Activated CD4-positive, alpha-beta T cell treated with anti-CD3 and anti-CD28 coated beads for 36 hours (primary cell): ENCODE results near the gene PUM1. TPM values are rescaled to one million over a fixed set of nuclear protein-coding genes. Genes with fewer than 3 reads are reported as not detected.

ENCODE experiments used
- ATAC-seq: fragments of 200-7000 bp; cut with Tn5 transposase; one replicate; pipeline ENCODE4 v1.10.0; 2021; ENCODE audit warnings: mild to moderate bottlenecking, moderate library complexity
- CTCF ChIA-PET: fragments of 350-600 bp; sonication (Branson Sonifier 250); formaldehyde crosslinking; loops from one replicate; lab custom pipeline; 2021; ENCODE audit warnings: antibody characterized with exemption; lab: Charles Lee
- POLR2A ChIA-PET: fragments of 350-600 bp; sonication (Branson Sonifier 250); formaldehyde crosslinking; loops from one replicate; lab custom pipeline; 2021; ENCODE audit warnings: antibody characterized with exemption, inconsistent platforms; lab: Charles Lee
- DNase-seq: peaks from one replicate; pipeline ENCODE4 v3.0.0-alpha.2; 2020
- H3K27ac Mint-ChIP-seq: one replicate; pipeline ENCODE4 v1.8.0; 2021; ENCODE audit warnings: mixed read lengths
- H3K27me3 Mint-ChIP-seq: one replicate; pipeline ENCODE4 v1.8.0; 2021; ENCODE audit warnings: mixed read lengths
- H3K36me3 Mint-ChIP-seq: one replicate; pipeline ENCODE4 v1.8.0; 2021; ENCODE audit warnings: low read depth, mixed read lengths
- H3K4me1 Mint-ChIP-seq: one replicate; pipeline ENCODE4 v1.8.0; 2021; ENCODE audit warnings: mixed read lengths
- H3K4me3 Mint-ChIP-seq: one replicate; pipeline ENCODE4 v1.8.0; 2021; ENCODE audit warnings: mild to moderate bottlenecking, moderate library complexity, mixed read lengths
- H3K9me3 Mint-ChIP-seq: one replicate; pipeline ENCODE4 v1.8.0; 2021; ENCODE audit warnings: low read depth, mixed read lengths
- intact Hi-C, 2 experiments: fragments of 100-400 bp; cut with DNase I in 1 of 2; cut with micrococcal nuclease in 1 of 2; formaldehyde crosslinking; loops; one replicate each; pipeline versions ENCODE4 v1.14.2 to v1.15.1; 2022 to 2024; cut with DNase I, micrococcal nuclease
- total RNA-seq, 2 experiments: library from RNA; stranded (reverse); gene quantifications; one replicate each; pipeline ENCODE4 v1.2.3, GENCODE V29; 2021

The PUM1 gene
- 10 to 100 TPM; 87.1 to 91.4 TPM for total RNA-seq

- Mint-ChIP-seq H3K9me3 (no peaks in the 10 kb centered on the region), H3K36me3 (peaks cover 24% of the 10 kb centered on the region), H3K27me3 (no peaks in the 10 kb centered on the region), H3K4me3 (peak within 1 kb of the TSS; percentile 92), H3K27ac (peak within 1 kb of the TSS; percentile 99), H3K4me1 (peaks cover 22% of the 10 kb centered on the region)
- DNase-seq (peak; percentile 99), ATAC-seq (peak; percentile 97)
- CTCF ChIA-PET: interaction anchor here (0.6 to 0.7 kb wide), 3 partner anchors 58 to 1227 kb away, joined by 3 read pairs; no protein-coding TSS in a partner anchor
- intact Hi-C loops: loop anchor here (1.0 to 10.0 kb wide), 15 partner anchors 11 to 1885 kb away; partner anchors contain the start of genes SNRNP40 (in 2 of the 2), ADGRB2 (in 1 of the 2), LAPTM5 (in 1 of the 2) and MECR (in 1 of the 2)
- POLR2A ChIA-PET: interaction anchor here (0.5 to 3.4 kb wide), 4 partner anchors 9 to 958 kb away, joined by 3 to 19 read pairs (median 4); partner anchors contain the start of genes SNRNP40 and ZCCHC17
Measured at GRCh38 chr1:31065310-31066217, at the start of gene PUM1. TSS of gene PUM1 (minus strand) at chr1:31065717. CDS start at chr1:31059566, 6,151 bp downstream.

- intact Hi-C loops: no loop called here
- Mint-ChIP-seq H3K27me3 (peaks cover 3% of the 10 kb centered on the region), H3K36me3 (no peaks in the 10 kb centered on the region), H3K4me3 (no peak overlapping the region), H3K27ac (no peak overlapping the region), H3K4me1 (no peaks in the 10 kb centered on the region), H3K9me3 (no peaks in the 10 kb centered on the region)
- POLR2A ChIA-PET: no interaction called here
- no peak for ATAC-seq
- CTCF ChIA-PET: no interaction called here
- DNase-seq: no peak
Measured at GRCh38 chr1:31112266-31112935, 46.9 kb upstream of the PUM1 start.

- Mint-ChIP-seq H3K4me1 (no peaks in the 10 kb centered on the region), H3K9me3 (no peaks in the 10 kb centered on the region), H3K4me3 (no peak overlapping the region), H3K27ac (no peak overlapping the region), H3K27me3 (peaks cover 3% of the 10 kb centered on the region), H3K36me3 (no peaks in the 10 kb centered on the region)
- intact Hi-C loops: no loop called here
- DNase-seq: no peak
- ATAC-seq: no peak
- ChIA-PET POLR2A (no interaction called here), CTCF (no interaction called here)
Measured at GRCh38 chr1:31111290-31111951, 45.9 kb upstream of the PUM1 start.

GRCh38 chr1:31110846-31111245 is 45.3 kb upstream of the PUM1 start:
- Mint-ChIP-seq H3K36me3 (no peaks in the 10 kb centered on the region), H3K27me3 (peaks cover 2% of the 10 kb centered on the region), H3K4me3 (no peak overlapping the region), H3K9me3 (no peaks in the 10 kb centered on the region), H3K4me1 (no peaks in the 10 kb centered on the region), H3K27ac (no peak overlapping the region)
- DNase-seq (no peak), ATAC-seq (no peak)
- POLR2A ChIA-PET: no interaction called here
- intact Hi-C loops: no loop called here
- CTCF ChIA-PET: no interaction called here

GRCh38 chr1:31108861-31109260 is 43.3 kb upstream of the PUM1 start:
- Mint-ChIP-seq H3K27me3 (peaks cover 2% of the 10 kb centered on the region), H3K4me1 (no peaks in the 10 kb centered on the region), H3K4me3 (no peak overlapping the region), H3K9me3 (no peaks in the 10 kb centered on the region), H3K27ac (no peak overlapping the region), H3K36me3 (no peaks in the 10 kb centered on the region)
- intact Hi-C loops: no loop called here
- CTCF ChIA-PET: interaction anchor here (1.2 kb wide), 2 partner anchors 15 to 53 kb away, joined by 3 read pairs; no protein-coding TSS in a partner anchor
- POLR2A ChIA-PET: no interaction called here
- no peak for ATAC-seq
- DNase-seq: no peak

GRCh38 chr1:31105646-31106045 is 40.1 kb upstream of the PUM1 start:
- CTCF ChIA-PET: no interaction called here
- DNase-seq: peak; percentile 9
- no peaks in the 10 kb centered on the region for H3K36me3 Mint-ChIP-seq

GRCh38 chr1:31102501-31102950 is 37.0 kb upstream of the PUM1 start:
- DNase-seq: no peak
- H3K4me1 Mint-ChIP-seq: no peaks in the 10 kb centered on the region
- CTCF ChIA-PET: interaction anchor here (0.5 kb wide), 1 partner anchor 39 kb away, joined by 3 read pairs; no protein-coding TSS in a partner anchor
- H3K9me3 Mint-ChIP-seq: no peaks in the 10 kb centered on the region
- H3K36me3 Mint-ChIP-seq: no peaks in the 10 kb centered on the region
- H3K27ac Mint-ChIP-seq: no peak overlapping the region
- POLR2A ChIA-PET: no interaction called here
- no peak for ATAC-seq
- no peak overlapping the region for H3K4me3 Mint-ChIP-seq
- intact Hi-C loops: no loop called here
- no peaks in the 10 kb centered on the region for H3K27me3 Mint-ChIP-seq

More at GRCh38 chr1:31105646-31106045, 40.1 kb upstream of the PUM1 start:
- intact Hi-C loops: no loop called here
- Mint-ChIP-seq H3K27ac (no peak overlapping the region), H3K4me3 (no peak overlapping the region), H3K27me3 (peaks cover 2% of the 10 kb centered on the region), H3K9me3 (no peaks in the 10 kb centered on the region), H3K4me1 (no peaks in the 10 kb centered on the region)
- ATAC-seq: no peak
- POLR2A ChIA-PET: interaction anchor here (0.6 kb wide), 1 partner anchor 46 kb away, joined by 5 read pairs; no protein-coding TSS in a partner anchor

GRCh38 chr1:31101147-31101502 is 35.6 kb upstream of the PUM1 start:
- Mint-ChIP-seq H3K4me1 (no peaks in the 10 kb centered on the region), H3K36me3 (no peaks in the 10 kb centered on the region), H3K27ac (no peak overlapping the region), H3K4me3 (no peak overlapping the region), H3K9me3 (no peaks in the 10 kb centered on the region), H3K27me3 (no peaks in the 10 kb centered on the region)
- intact Hi-C loops: no loop called here
- ATAC-seq: no peak
- ChIA-PET POLR2A (no interaction called here), CTCF (no interaction called here)
- DNase-seq: no peak

- ChIA-PET CTCF (no interaction called here), POLR2A (no interaction called here)
- Mint-ChIP-seq H3K27me3 (no peaks in the 10 kb centered on the region), H3K4me3 (no peak overlapping the region), H3K9me3 (no peaks in the 10 kb centered on the region), H3K4me1 (no peaks in the 10 kb centered on the region), H3K27ac (no peak overlapping the region), H3K36me3 (no peaks in the 10 kb centered on the region)
- DNase-seq (no peak), ATAC-seq (no peak)
- intact Hi-C loops: no loop called here
Measured at GRCh38 chr1:31099293-31100032, 33.9 kb upstream of the PUM1 start.

GRCh38 chr1:31095985-31096384 is 30.5 kb upstream of the PUM1 start:
- no peak overlapping the region for H3K27ac Mint-ChIP-seq
- DNase-seq (no peak), ATAC-seq (no peak)
- intact Hi-C loops: no loop called here
- H3K9me3 Mint-ChIP-seq: no peaks in the 10 kb centered on the region
- POLR2A ChIA-PET: no interaction called here
- no peaks in the 10 kb centered on the region for H3K36me3 Mint-ChIP-seq
- H3K4me1 Mint-ChIP-seq: no peaks in the 10 kb centered on the region
- no peaks in the 10 kb centered on the region for H3K27me3 Mint-ChIP-seq
- CTCF ChIA-PET: no interaction called here
- H3K4me3 Mint-ChIP-seq: no peak overlapping the region
